Spleen (tissue), 3 donors: ENCODE data around the gene RAB14.

Experiments used
- POLR2A ChIP-seq, 3 donors: fragments of 450-650 bp; IDR thresholded peaks; one replicate each; pipeline ENCODE4 v1.5.1; 2017; ENCODE audit warnings: antibody characterized with exemption in 3 of 3, mild to moderate bottlenecking in 1 of 3
- POLR2AphosphoS5 ChIP-seq, 3 donors: sonication (generic); formaldehyde crosslinking; IDR thresholded peaks; one replicate each; pipeline ENCODE4 v1.5.1; 2017; ENCODE audit warnings: antibody characterized with exemption in 3 of 3

DNA sequence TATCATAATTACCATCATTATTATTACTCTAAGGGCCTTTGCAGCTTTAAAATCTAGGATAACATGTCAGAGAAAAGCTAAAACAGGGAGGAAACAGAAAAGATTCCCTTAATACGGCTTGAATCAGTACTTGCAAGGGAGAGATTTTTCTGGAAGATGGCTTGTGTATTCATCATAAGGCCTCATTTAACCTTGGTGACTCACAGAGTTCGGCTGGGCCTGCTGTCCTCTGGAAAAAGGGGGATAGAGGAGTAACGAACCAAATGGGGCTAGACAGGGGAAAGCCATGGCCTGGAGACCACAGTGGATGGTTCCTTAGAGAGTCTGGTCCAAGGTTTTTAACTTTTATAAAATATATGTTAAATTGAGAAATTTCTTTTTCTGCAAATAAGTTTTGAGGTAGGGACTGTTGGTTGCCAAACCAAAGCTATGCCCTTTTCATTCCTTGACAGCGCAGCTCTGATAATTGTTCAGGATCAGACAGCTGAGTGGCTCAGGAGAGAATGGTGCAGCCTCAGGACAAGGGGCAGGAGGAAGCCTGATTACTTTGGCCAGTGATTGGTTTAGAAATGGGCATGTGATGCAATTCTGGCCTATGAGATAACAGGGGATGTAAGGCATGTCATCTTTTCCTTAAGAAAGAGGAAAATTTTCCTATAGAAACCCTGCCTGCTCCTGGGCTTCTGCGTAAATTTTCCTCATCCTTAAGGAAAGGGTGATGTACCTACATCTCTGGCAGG is 40.7 kb upstream of the RAB14 start:
- no peak for TF ChIP-seq POLR2AphosphoS5 (IDR thresholded peaks at IDR 0.05)
- no peak for TF ChIP-seq POLR2A (IDR thresholded peaks at IDR 0.05)
